ENCODE results near the gene RCC2.

RCC2 gene

DNA sequence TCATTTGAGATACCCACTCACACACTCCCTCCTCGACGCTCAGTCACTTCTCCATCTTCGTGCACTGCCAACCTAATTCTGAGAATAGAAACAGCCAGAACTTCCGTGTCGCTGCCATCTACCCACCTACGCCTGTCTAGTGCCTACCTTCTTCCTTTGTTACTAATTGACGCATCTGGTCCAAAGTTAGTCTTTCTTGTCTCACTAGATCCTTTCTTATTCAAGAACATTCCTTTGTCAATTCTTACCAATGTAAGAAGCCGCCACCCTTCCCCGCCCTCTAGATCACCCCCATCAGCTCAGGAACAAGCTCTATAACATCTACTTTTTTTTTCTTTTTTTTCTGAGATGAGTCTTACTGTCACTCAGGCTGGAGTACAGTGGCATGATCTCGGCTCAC lies 63.8 kb downstream of the RCC2 start:
- no peak for DNase-seq (ENCODE audit: low read depth, low spot score)

DNA sequence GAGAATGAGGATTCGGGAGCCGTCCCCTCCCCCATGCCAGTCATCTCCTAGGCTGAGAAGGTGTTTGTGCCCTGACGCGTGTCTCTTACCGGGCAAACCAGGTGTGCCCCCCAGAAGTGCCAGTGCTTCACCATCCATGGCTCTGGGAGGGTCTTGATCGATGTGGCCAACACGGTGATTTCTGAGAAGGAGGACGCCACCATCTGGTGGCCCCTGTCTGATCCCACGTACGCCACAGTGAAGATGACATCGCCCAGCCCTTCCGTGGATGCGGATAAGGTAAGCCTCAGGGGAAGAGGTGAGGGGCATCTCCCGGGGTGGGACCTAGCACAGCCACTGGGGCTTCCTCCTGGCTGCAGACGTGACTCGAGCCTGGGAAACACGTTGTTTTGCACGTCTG lies 66.5 kb downstream of the RCC2 start:
- no peak for DNase-seq (ENCODE audit: low read depth, low spot score)

DNA sequence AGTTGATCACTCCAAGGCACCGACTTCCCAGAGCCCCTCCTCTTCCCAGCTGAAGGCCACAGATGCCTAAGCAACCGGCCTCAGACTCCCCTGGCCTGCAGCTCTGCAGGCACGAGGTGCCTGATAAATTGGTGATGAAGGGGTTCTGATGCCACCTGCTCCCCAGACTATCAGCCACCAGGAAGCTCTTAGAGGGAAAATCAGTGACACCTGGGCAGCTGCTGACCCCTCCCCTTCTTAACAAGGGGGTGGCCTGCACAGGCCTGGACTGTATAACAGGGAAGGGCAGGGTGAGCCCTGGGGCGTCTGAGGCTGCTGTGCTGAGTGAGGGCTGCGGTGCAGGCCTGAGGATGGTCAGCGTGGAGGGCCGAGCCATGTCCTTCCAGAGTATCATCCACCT lies 67.6 kb downstream of the RCC2 start, which contains the start of gene PADI6:
Gene PADI6 (plus strand): TSS at position 301 of the 400 bp plus-strand sequence. CDS start 50 bp downstream, at position 351.
- DNase-seq (ENCODE audit: low read depth, low spot score) = no peak

DNA sequence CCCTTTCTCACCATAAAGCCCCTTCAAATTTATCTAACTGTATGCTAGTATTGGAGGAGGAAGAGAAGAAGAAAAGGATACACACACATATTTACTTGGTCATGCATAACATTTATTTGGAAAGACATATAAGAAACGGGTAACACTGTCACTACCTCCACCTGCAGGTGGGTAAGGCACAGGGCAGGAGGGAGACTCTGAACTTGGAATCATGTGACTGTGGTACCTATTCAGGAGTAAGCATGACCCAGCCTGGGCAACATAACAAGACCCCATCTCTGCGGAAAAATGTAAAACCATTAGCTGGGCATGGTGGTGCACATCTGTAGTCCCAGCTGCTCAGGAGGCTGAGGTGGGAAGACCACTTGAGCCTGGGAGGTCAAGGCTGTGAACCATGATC lies 68.9 kb downstream of the RCC2 start:
- DNase-seq (ENCODE audit: low read depth, low spot score) = no peak

DNA sequence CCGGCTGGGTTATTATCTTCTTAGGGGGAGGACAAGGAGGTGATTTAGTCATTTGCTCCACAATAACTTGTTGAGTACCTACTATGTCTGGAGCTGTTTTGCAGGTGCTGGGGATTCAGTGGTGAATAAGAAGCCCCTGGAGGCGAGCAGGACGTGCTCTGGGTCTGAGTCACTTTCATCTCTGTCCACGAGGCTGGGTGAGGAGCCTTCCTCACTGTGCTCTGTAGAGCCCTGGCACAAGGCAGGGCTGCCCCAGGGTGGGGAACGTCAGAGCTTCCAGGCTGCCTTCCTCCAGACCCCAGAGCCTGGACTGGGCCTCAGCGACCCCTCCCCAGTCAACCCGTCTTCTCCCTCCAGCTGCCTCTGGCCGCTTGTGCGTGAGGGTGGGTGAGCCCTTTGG lies 70.0 kb downstream of the RCC2 start:
- DNase-seq (ENCODE audit: low read depth, low spot score) = no peak

DNA sequence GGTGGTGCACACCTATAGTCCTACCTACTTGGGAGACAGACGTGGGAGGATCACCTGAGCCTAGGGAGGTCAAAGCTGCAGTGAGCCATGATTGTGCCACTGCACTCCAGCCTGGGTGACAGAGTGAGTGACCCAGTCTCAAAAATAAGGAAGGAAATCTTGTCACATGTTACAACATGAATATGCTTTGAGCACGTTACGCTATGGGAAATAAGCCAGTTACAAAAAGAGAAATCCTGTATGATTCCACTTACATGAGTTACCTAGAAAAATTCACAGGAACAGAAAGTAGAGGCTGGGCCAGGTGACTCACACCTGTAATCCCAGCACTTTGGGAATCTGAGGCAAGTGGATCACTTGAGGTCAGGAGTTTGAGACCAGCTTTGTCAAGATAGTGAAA lies 74.2 kb downstream of the RCC2 start:
- no peak for DNase-seq (ENCODE audit: low read depth, low spot score)

DNA sequence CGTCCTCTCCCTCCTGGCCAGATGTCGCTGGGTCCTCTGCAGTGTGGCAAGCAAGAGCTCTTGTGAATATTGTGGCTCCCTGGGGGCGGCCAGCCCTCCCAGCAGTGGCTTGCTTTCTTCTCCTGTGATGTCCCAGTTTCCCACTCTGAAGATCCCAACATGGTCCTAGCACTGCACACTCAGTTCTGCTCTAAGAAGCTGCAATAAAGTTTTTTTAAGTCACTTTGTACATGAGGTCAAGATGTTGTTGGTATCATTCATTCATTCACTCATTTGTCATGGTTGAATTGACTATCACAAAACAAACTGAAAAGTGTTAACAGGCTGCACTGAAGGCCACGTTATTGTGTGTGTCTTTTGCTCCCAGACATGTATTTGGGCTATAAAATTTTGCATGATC lies 75.7 kb downstream of the RCC2 start:
- DNase-seq (ENCODE audit: low read depth, low spot score) = no peak

DNA sequence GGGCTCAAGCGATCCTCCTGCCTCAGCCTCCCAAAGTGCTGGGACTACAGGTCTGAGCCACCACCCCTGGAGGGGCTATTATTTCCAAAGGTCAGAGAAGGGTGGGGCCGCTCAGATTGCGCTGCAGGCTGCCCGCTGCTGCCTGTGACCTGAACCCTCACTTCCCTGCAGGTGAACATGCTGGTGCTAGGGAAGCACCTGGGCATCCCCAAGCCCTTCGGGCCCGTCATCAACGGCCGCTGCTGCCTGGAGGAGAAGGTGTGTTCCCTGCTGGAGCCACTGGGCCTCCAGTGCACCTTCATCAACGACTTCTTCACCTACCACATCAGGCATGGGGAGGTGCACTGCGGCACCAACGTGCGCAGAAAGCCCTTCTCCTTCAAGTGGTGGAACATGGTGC lies 76.1 kb downstream of the RCC2 start:
- no peak for DNase-seq (ENCODE audit: low read depth, low spot score)

DNA sequence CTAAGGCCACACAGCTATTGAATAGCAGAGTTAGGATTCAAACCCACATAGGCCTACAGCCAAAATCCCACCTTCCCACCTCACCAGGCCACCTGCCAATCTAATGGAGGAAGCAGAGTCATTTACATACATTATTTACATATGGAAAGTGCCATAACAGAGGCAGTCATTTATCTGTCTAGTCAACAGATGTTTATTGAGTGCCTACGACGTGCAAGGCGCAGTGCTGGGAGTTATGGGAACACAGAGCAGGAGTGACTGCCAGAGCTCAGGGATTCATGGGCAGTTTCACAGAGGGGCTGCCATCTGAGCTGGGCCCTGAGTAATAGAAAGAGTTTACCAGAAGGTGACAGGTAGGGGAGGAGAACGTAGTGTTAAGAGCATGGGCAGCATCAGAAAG lies 77.8 kb downstream of the RCC2 start:
- no peak for DNase-seq (ENCODE audit: low read depth, low spot score)

DNA sequence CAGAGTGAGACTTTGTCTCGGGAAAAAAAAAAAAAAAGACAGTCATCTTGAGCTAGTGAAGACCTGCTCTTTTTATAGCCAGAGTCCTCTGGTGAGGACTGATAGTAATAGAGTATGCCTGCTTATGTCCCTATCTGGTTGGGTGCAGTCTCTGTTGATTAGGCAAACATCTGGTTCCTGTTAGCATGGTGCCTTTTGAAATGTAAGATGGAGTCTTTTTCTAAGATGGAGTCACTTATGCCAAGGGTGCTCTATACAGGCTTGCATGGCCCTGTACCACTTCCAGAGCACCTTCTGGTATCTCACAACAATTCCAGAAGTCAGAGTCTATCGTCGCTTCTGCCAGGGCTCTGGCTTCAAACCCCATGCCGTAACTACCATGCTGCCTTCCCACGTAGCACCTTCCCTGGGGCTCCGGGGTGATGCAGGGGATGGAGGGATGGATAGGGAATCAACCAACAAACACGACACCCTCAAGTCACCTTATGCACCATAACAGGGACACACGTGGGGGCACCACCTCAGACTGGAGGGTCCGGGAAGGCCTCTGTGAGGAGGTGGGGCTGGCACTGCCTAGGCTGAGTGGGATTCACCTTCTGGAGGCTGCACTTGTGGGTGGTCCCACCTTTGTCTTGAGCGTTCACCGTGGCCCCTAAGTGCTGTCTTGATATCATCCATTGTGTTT lies 79.1 kb downstream of the RCC2 start:
- no peak for DNase-seq (ENCODE audit: low read depth, low spot score)

DNA sequence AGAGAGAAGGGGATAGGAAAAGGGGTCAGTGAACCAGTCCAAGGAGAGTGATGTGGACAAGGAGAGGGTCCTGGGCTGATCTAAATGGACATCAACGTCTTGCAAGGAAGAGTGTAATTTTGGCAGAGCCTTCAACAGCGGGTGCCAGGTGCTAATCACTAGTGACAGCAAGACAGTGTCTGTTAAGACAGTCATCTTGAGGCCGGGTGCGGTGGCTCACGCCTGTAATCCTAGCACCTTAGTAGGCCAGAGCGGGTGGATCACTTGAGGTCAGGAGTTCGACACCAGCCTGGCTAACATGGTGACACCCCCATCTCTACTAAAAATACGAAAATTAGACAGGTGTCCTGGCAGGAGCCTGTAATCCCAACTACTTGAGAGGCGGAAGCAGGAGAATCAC lies 79.7 kb downstream of the RCC2 start:
- DNase-seq (ENCODE audit: low read depth, low spot score) = no peak

DNA sequence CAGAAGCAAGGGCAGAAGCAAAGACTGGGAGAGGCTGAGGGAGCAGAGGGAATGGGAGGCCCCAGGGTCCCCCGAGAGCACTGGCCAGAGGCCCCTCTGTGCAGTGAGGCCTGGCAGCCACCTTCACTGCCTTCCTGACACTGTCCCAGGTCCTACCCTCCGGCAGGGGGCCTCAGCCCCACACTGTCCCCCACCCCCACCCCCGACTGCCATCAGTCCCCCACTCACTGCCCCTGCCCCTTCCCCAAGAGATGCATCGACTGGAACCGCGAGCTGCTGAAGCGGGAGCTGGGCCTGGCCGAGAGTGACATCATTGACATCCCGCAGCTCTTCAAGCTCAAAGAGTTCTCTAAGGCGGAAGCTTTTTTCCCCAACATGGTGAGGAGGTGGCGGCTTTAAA lies 80.4 kb downstream of the RCC2 start:
- no peak for DNase-seq (ENCODE audit: low read depth, low spot score)

DNA sequence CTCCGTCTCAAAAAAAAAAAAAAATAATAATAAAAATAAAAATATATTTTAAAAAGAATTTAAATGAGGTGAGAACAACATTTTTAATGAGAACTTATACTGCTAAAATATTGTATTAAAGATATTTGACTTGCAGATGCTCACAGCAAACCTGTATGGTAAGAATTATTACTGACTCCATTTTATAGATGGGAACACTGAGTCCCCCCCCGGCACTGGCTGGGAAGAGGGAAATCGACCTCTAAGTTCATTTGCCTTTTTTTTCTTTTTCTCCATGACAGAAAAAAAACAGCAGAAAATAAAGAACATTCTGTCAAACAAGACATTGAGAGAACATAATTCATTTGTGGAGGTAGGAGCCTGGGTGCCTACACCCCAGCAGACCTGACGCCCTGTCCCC lies 80.9 kb downstream of the RCC2 start:
- no peak for DNase-seq (ENCODE audit: low read depth, low spot score)
